ENCODE measurements around the gene ARHGEF4. TPM values are rescaled to one million over a fixed set of nuclear protein-coding genes. Genes with fewer than 3 reads are reported as not detected.
"Not testable (repeated sequence)": the region's sequence is repeated elsewhere in the genome, so short reads cannot be mapped to it uniquely, and the experiment has no call there.

Gene ARHGEF4
- total RNA-seq, 1 donor from 2014 or later = 9.3 TPM

- no peaks in the 10 kb centered on the region for H3K27me3 ChIP-seq (ENCODE audit: control insufficient read depth, insufficient read depth, low read length)
- peaks cover 3% of the 10 kb centered on the region for H3K36me3 ChIP-seq (ENCODE audit: control insufficient read depth, insufficient read depth, low read length)
- no peak overlapping the region for H3K4me3 ChIP-seq (ENCODE audit: low read depth, low read length)
- DNase-seq (ENCODE audit: low read depth) = no peak
- no peak for TF ChIP-seq CTCF (IDR thresholded peaks at IDR 0.05; ENCODE audit: insufficient read depth, low read length, poor library complexity, severe bottlenecking)
Measured at GRCh38 chr2:131076707-131077106, 240.0 kb downstream of the ARHGEF4 start.

GRCh38 chr2:131077182-131077846, 240.6 kb downstream of the ARHGEF4 start:
- Histone ChIP-seq H3K4me3 (ENCODE audit: low read depth, low read length) (no peak overlapping the region), H3K27me3 (ENCODE audit: control insufficient read depth, insufficient read depth, low read length) (no peaks in the 10 kb centered on the region), H3K36me3 (ENCODE audit: control insufficient read depth, insufficient read depth, low read length) (peaks cover 3% of the 10 kb centered on the region)
- no peak for DNase-seq (ENCODE audit: low read depth)
- TF ChIP-seq CTCF (IDR thresholded peaks at IDR 0.05; ENCODE audit: insufficient read depth, low read length, poor library complexity, severe bottlenecking) = no peak

GRCh38 chr2:131077966-131078365, 241.3 kb downstream of the ARHGEF4 start:
- Histone ChIP-seq H3K36me3 (ENCODE audit: control insufficient read depth, insufficient read depth, low read length) (peaks cover 3% of the 10 kb centered on the region), H3K27me3 (ENCODE audit: control insufficient read depth, insufficient read depth, low read length) (no peaks in the 10 kb centered on the region), H3K4me3 (ENCODE audit: low read depth, low read length) (no peak overlapping the region)
- DNase-seq (ENCODE audit: low read depth) = no peak
- no peak for TF ChIP-seq CTCF (IDR thresholded peaks at IDR 0.05; ENCODE audit: insufficient read depth, low read length, poor library complexity, severe bottlenecking)

GRCh38 chr2:131079931-131080330, 243.2 kb downstream of the ARHGEF4 start:
- not testable (repeated sequence) for DNase-seq (ENCODE audit: low read depth); H3K27me3 ChIP-seq (ENCODE audit: control insufficient read depth, insufficient read depth, low read length); H3K36me3 ChIP-seq (ENCODE audit: control insufficient read depth, insufficient read depth, low read length); H3K4me3 ChIP-seq (ENCODE audit: low read depth, low read length)

- Histone ChIP-seq H3K27me3 (ENCODE audit: control insufficient read depth, insufficient read depth, low read length) (no peaks in the 10 kb centered on the region), H3K4me3 (ENCODE audit: low read depth, low read length) (no peak overlapping the region), H3K36me3 (ENCODE audit: control insufficient read depth, insufficient read depth, low read length) (peaks cover 1% of the 10 kb centered on the region)
- no peak for DNase-seq (ENCODE audit: low read depth)
- no peak for TF ChIP-seq CTCF (IDR thresholded peaks at IDR 0.05; ENCODE audit: insufficient read depth, low read length, poor library complexity, severe bottlenecking)
Measured at GRCh38 chr2:131081190-131081589, 244.5 kb downstream of the ARHGEF4 start.

GRCh38 chr2:131085646-131086045, 248.9 kb downstream of the ARHGEF4 start:
- DNase-seq (ENCODE audit: low read depth) = no peak
- no peak overlapping the region for H3K4me3 ChIP-seq (ENCODE audit: low read depth, low read length)
- no peaks in the 10 kb centered on the region for H3K36me3 ChIP-seq (ENCODE audit: control insufficient read depth, insufficient read depth, low read length)
- no peaks in the 10 kb centered on the region for H3K27me3 ChIP-seq (ENCODE audit: control insufficient read depth, insufficient read depth, low read length)
- no peak for TF ChIP-seq CTCF (IDR thresholded peaks at IDR 0.05; ENCODE audit: insufficient read depth, low read length, poor library complexity, severe bottlenecking)
